ENCODE measurements around the gene SAP30BP. TPM values are rescaled to one million over a fixed set of nuclear protein-coding genes. Genes with fewer than 3 reads are reported as not detected.
A peak's percentile ranks its signal among the peaks of the same experiment; 100 is the strongest.

The SAP30BP gene
- total and polyA plus RNA-seq, 5 experiments from 2014 or later, result 57.8 to 121 (median 72.0) TPM

GRCh38 chr17:75642784-75643642 is 24.1 kb upstream of the SAP30BP start:
- DNase-seq (no peak), ATAC-seq (no peak)
- Mint-ChIP-seq H3K9me3 (no peaks in the 10 kb centered on the region), H3K27ac (no peak overlapping the region), H3K27me3 (no peaks in the 10 kb centered on the region), H3K4me1 (peaks cover 0 to 7% (median 4%) of the 10 kb centered on the region in 4 donors), H3K4me3 (no peak overlapping the region), H3K36me3 (peaks cover 0 to 14% (median 0%) of the 10 kb centered on the region in 3 donors)
- POLR2A ChIA-PET, result no interaction called here

- no peak for DNase-seq
- Mint-ChIP-seq H3K4me1 (peaks cover 0 to 7% (median 4%) of the 10 kb centered on the region in 4 donors), H3K4me3 (no peak overlapping the region), H3K9me3 (no peaks in the 10 kb centered on the region), H3K27me3 (no peaks in the 10 kb centered on the region), H3K36me3 (peaks cover 0 to 18% (median 0%) of the 10 kb centered on the region in 3 donors), H3K27ac (peak overlapping the region in 1 of 10 donors; percentile 51)
- no peak for ATAC-seq
- POLR2A ChIA-PET, result no interaction called here
Observed at GRCh38 chr17:75643643-75644017, 23.5 kb upstream of the SAP30BP start.

GRCh38 chr17:75645501-75645888 is 21.6 kb upstream of the SAP30BP start:
- peak overlapping the region in 1 of 10 donors; percentile 87 for H3K27ac Mint-ChIP-seq
- no peaks in the 10 kb centered on the region for H3K9me3 Mint-ChIP-seq
- peaks cover 0 to 35% (median 13%) of the 10 kb centered on the region in 3 donors for H3K36me3 Mint-ChIP-seq
- no peaks in the 10 kb centered on the region for H3K27me3 Mint-ChIP-seq
- no peak for DNase-seq
- no peak overlapping the region for H3K4me3 Mint-ChIP-seq
- POLR2A ChIA-PET, result interaction anchor here (0.6 to 1.3 kb wide), 2 partner anchors 17 to 210 kb away, joined by 3 read pairs; partner anchors contain the start of gene WBP2
- peaks cover 0 to 7% (median 4%) of the 10 kb centered on the region in 4 donors for H3K4me1 Mint-ChIP-seq
- no peak for ATAC-seq

GRCh38 chr17:75645889-75646637 is 21.1 kb upstream of the SAP30BP start:
- Mint-ChIP-seq H3K4me1 (peaks cover 0 to 7% (median 4%) of the 10 kb centered on the region in 4 donors), H3K9me3 (no peaks in the 10 kb centered on the region), H3K4me3 (peak overlapping the region in 3 of 10 donors; percentile 24 to 53 (median 39)), H3K27ac (peak overlapping the region in 4 of 10 donors; percentile 36 to 87 (median 78)), H3K36me3 (peaks cover 0 to 41% (median 19%) of the 10 kb centered on the region in 3 donors), H3K27me3 (no peaks in the 10 kb centered on the region)
- no peak for DNase-seq
- POLR2A ChIA-PET, result interaction anchor here (0.6 kb wide), 1 partner anchor 209 kb away, joined by 3 read pairs; the partner anchor contains the start of gene WBP2
- ATAC-seq, result peak; percentile 54 to 74

- ATAC-seq, result no peak
Observed at GRCh38 chr17:75646638-75646992, 20.5 kb upstream of the SAP30BP start.

GRCh38 chr17:75647061-75647460 is 20.1 kb upstream of the SAP30BP start:
- POLR2A ChIA-PET, result no interaction called here
- peaks cover 0 to 7% (median 4%) of the 10 kb centered on the region in 4 donors for H3K4me1 Mint-ChIP-seq
- DNase-seq (no peak), ATAC-seq (no peak)
- H3K4me3 Mint-ChIP-seq, result no peak overlapping the region
- no peaks in the 10 kb centered on the region for H3K9me3 Mint-ChIP-seq
- no peaks in the 10 kb centered on the region for H3K27me3 Mint-ChIP-seq
- H3K27ac Mint-ChIP-seq, result peak overlapping the region in 1 of 10 donors; percentile 53
- peaks cover 0 to 50% (median 21%) of the 10 kb centered on the region in 3 donors for H3K36me3 Mint-ChIP-seq

More at GRCh38 chr17:75646638-75646992, 20.5 kb upstream of the SAP30BP start:
- peak overlapping the region in 2 of 10 donors; percentile 40 to 87 for H3K27ac Mint-ChIP-seq
- no peak for DNase-seq
- POLR2A ChIA-PET, result no interaction called here
- H3K4me1 Mint-ChIP-seq, result peaks cover 0 to 7% (median 4%) of the 10 kb centered on the region in 4 donors
- H3K27me3 Mint-ChIP-seq, result no peaks in the 10 kb centered on the region
- peaks cover 0 to 46% (median 21%) of the 10 kb centered on the region in 3 donors for H3K36me3 Mint-ChIP-seq
- H3K4me3 Mint-ChIP-seq, result no peak overlapping the region
- no peaks in the 10 kb centered on the region for H3K9me3 Mint-ChIP-seq

GRCh38 chr17:75647921-75648320 is 19.2 kb upstream of the SAP30BP start:
- H3K36me3 Mint-ChIP-seq, result peaks cover 0 to 53% (median 23%) of the 10 kb centered on the region in 3 donors
- no peak for DNase-seq
- no peak for ATAC-seq
- H3K27me3 Mint-ChIP-seq, result no peaks in the 10 kb centered on the region
- H3K9me3 Mint-ChIP-seq, result no peaks in the 10 kb centered on the region
- no peak overlapping the region for H3K4me3 Mint-ChIP-seq
- POLR2A ChIA-PET, result interaction anchor here (0.7 kb wide), 1 partner anchor 360 kb away, joined by 7 read pairs; no protein-coding TSS in a partner anchor
- H3K27ac Mint-ChIP-seq, result no peak overlapping the region
- H3K4me1 Mint-ChIP-seq, result peaks cover 4 to 11% (median 8%) of the 10 kb centered on the region in 4 donors

- ATAC-seq (no peak), DNase-seq (no peak)
- POLR2A ChIA-PET, result interaction anchor here (0.6 to 0.7 kb wide), 2 partner anchors 17 to 18 kb away, joined by 3 read pairs; no protein-coding TSS in a partner anchor
- Mint-ChIP-seq H3K9me3 (no peaks in the 10 kb centered on the region), H3K4me3 (no peak overlapping the region), H3K27ac (no peak overlapping the region), H3K27me3 (no peaks in the 10 kb centered on the region), H3K36me3 (peaks cover 0 to 61% (median 23%) of the 10 kb centered on the region in 3 donors), H3K4me1 (peaks cover 11 to 15% (median 13%) of the 10 kb centered on the region in 4 donors)
Observed at GRCh38 chr17:75649687-75650086, 17.5 kb upstream of the SAP30BP start.

- POLR2A ChIA-PET, result no interaction called here
- no peak for DNase-seq
- ATAC-seq, result no peak
- no peak overlapping the region for H3K4me3 Mint-ChIP-seq
- H3K9me3 Mint-ChIP-seq, result no peaks in the 10 kb centered on the region
- no peaks in the 10 kb centered on the region for H3K27me3 Mint-ChIP-seq
- H3K27ac Mint-ChIP-seq, result no peak overlapping the region
- peaks cover 0 to 59% (median 23%) of the 10 kb centered on the region in 3 donors for H3K36me3 Mint-ChIP-seq
- peaks cover 10 to 14% (median 12%) of the 10 kb centered on the region in 4 donors for H3K4me1 Mint-ChIP-seq
Observed at GRCh38 chr17:75650874-75651273, 16.3 kb upstream of the SAP30BP start.

GRCh38 chr17:75652341-75652740 is 14.8 kb upstream of the SAP30BP start:
- Mint-ChIP-seq H3K9me3 (no peaks in the 10 kb centered on the region), H3K4me3 (no peak overlapping the region), H3K27ac (peak overlapping the region in 1 of 10 donors; percentile 57), H3K36me3 (peaks cover 0 to 67% (median 24%) of the 10 kb centered on the region in 3 donors), H3K4me1 (peaks cover 7 to 13% (median 9%) of the 10 kb centered on the region in 4 donors), H3K27me3 (no peaks in the 10 kb centered on the region)
- POLR2A ChIA-PET, result interaction anchor here (0.6 kb wide), 1 partner anchor 295 kb away, joined by 4 read pairs; no protein-coding TSS in a partner anchor
- no peak for ATAC-seq
- no peak for DNase-seq

- ATAC-seq (peak; percentile 87 to 90), DNase-seq (peak in 9 of 10 donors; percentile 13 to 71 (median 37))
- Mint-ChIP-seq H3K4me1 (peaks cover 7 to 13% (median 9%) of the 10 kb centered on the region in 4 donors), H3K9me3 (no peaks in the 10 kb centered on the region), H3K27ac (peak overlapping the region in 2 of 10 donors; percentile 46 to 52), H3K27me3 (no peaks in the 10 kb centered on the region), H3K4me3 (peak overlapping the region in 1 of 10 donors; percentile 19), H3K36me3 (peaks cover 0 to 65% (median 25%) of the 10 kb centered on the region in 3 donors)
- POLR2A ChIA-PET, result interaction anchor here (0.6 to 1.4 kb wide), 2 partner anchors 13 to 294 kb away, joined by 4 to 5 read pairs; partner anchors contain the start of gene RECQL5
Observed at GRCh38 chr17:75652934-75653549, 14.1 kb upstream of the SAP30BP start.

GRCh38 chr17:75654176-75654575 is 13.0 kb upstream of the SAP30BP start:
- H3K27me3 Mint-ChIP-seq, result no peaks in the 10 kb centered on the region
- H3K36me3 Mint-ChIP-seq, result peaks cover 0 to 62% (median 21%) of the 10 kb centered on the region in 3 donors
- DNase-seq (no peak), ATAC-seq (no peak)
- no peak overlapping the region for H3K4me3 Mint-ChIP-seq
- H3K9me3 Mint-ChIP-seq, result no peaks in the 10 kb centered on the region
- H3K27ac Mint-ChIP-seq, result peak overlapping the region in 1 of 10 donors; percentile 38
- peaks cover 7 to 13% (median 9%) of the 10 kb centered on the region in 4 donors for H3K4me1 Mint-ChIP-seq
- POLR2A ChIA-PET, result interaction anchor here (0.6 to 1.4 kb wide), 3 partner anchors 9 to 66 kb away, joined by 4 to 5 read pairs (median 4); partner anchors contain the start of gene RECQL5
